HepG2 (cell line): Measurements from ENCODE around the gene C9orf43. TPM values are rescaled to one million over a fixed set of nuclear protein-coding genes. Genes with fewer than 3 reads are reported as not detected.
A peak's percentile ranks its signal among the peaks of the same experiment; 100 is the strongest.

Experiments
- ATAC-seq: fragments of 200-7000 bp; cut with Tn5 transposase; 3 replicates; pipeline ENCODE4 v1.9.1; 2020; ENCODE audit warnings: mild to moderate bottlenecking, moderate library complexity
- BruUV-seq: library from RNA; stranded (reverse); fragments of 400-500 nt; replicated peaks from 2 replicates; lab custom pipeline; 2021; lab: Mats Ljungman, UMichigan
- CTCF ChIA-PET: fragments of 300-600 bp; formaldehyde crosslinking; extraction: SDS; loops from one replicate; lab custom pipeline; 2021; ENCODE audit warnings: low total read pairs, inconsistent platforms, low intra/inter-chr PET ratio; lab: Yijun Ruan, JAX
- POLR2A ChIA-PET: fragments of 350-600 bp; sonication (Branson Sonifier 250); formaldehyde crosslinking; loops from one replicate; lab custom pipeline; 2020; ENCODE audit warnings: antibody characterized with exemption, inconsistent platforms; lab: Yijun Ruan, JAX
- DNase-seq: peaks from one replicate; pipeline ENCODE4 v3.0.0-alpha.2; 2015; ENCODE audit warnings: low spot score
- FAIRE-seq: peaks from 3 replicates; lab custom pipeline; 2011; peaks lifted over from hg19 to GRCh38; lab: Jason Lieb, UNC
- H2AFZ ChIP-seq: one replicate; pipeline ENCODE4 v1.6.1; 2011; ENCODE audit warnings: low read length, inconsistent platforms
- H3K27ac ChIP-seq: fragments of 300-600 bp; 3 replicates; pipeline ENCODE4 v1.8.0; 2011; ENCODE audit warnings: mixed run types, mild to moderate bottlenecking, mixed read lengths, low read length, inconsistent platforms; ENCODE audit not compliant: insufficient read depth; ENCODE audit errors: extremely low read length
- H3K27me3 ChIP-seq, 2 experiments: fragments of 200-600 bp in 1 of 2; 2 replicates in 1 of 2; 3 replicates in 1 of 2; pipeline versions ENCODE4 v1.6.0 to v1.8.0; 2011; ENCODE audit warnings: low read length in 2 of 2, mild to moderate bottlenecking in 2 of 2, moderate library complexity in 2 of 2, inconsistent platforms in 1 of 2; ENCODE audit not compliant: insufficient read depth in 2 of 2, control insufficient read depth in 1 of 2
- H3K36me3 ChIP-seq, 2 experiments: fragments of 200-600 bp in 1 of 2; replicated peaks in 1 of 2; 2 replicates in 1 of 2; 3 replicates in 1 of 2; pipeline versions ENCODE4 v1.5.1 to v1.8.0; 2011; ENCODE audit warnings: low read length in 2 of 2, inconsistent platforms in 1 of 2; ENCODE audit not compliant: insufficient read depth in 2 of 2, control insufficient read depth in 1 of 2
- H3K4me1 ChIP-seq: 2 replicates; pipeline ENCODE4 v1.5.1; 2012; ENCODE audit warnings: low read length, inconsistent platforms; ENCODE audit not compliant: insufficient read depth
- H3K4me2 ChIP-seq: 2 replicates; pipeline ENCODE4 v1.6.0; 2011; ENCODE audit warnings: low read depth, low read length, inconsistent platforms
- H3K4me3 ChIP-seq, 3 experiments: fragments of 200-600 bp in 1 of 3; sonication (generic), shearing (Covaris generic) in 1 of 3; replicated peaks in 1 of 3; 2 replicates each; pipeline ENCODE4 v1.5.1; 2011 to 2016; ENCODE audit warnings: low read length in 3 of 3, inconsistent platforms in 2 of 3, low read depth in 2 of 3, mild to moderate bottlenecking in 2 of 3, control low read depth in 1 of 3, mixed read lengths in 1 of 3; ENCODE audit not compliant: insufficient read depth in 1 of 3
- H3K79me2 ChIP-seq: one replicate; pipeline ENCODE4 v1.6.1; 2011; ENCODE audit warnings: low read length, inconsistent platforms; ENCODE audit not compliant: insufficient read depth
- H3K9ac ChIP-seq: 2 replicates; pipeline ENCODE4 v1.6.0; 2011; ENCODE audit warnings: mild to moderate bottlenecking, low read depth, low read length, inconsistent platforms; ENCODE audit not compliant: insufficient read depth
- H3K9me3 ChIP-seq: 2 replicates; pipeline ENCODE4 v1.5.1; 2012; ENCODE audit warnings: mild to moderate bottlenecking, low read length
- H4K20me1 ChIP-seq: 2 replicates; pipeline ENCODE4 v1.6.0; 2011; ENCODE audit warnings: inconsistent platforms, mild to moderate bottlenecking, low read length, moderate library complexity; ENCODE audit not compliant: insufficient read depth
- ATF7 ChIP-seq, 2 experiments: fragments of 450-650 bp in 1 of 2; sonication (generic) in 1 of 2; formaldehyde crosslinking in 1 of 2; IDR thresholded peaks; 2 replicates each; pipeline versions ENCODE4 v1.4.0 to v1.6.1; 2016 to 2020; ENCODE audit warnings: antibody characterized with exemption in 1 of 2, mild to moderate bottlenecking in 1 of 2, missing genetic modification reagents in 1 of 2
- DMAP1 ChIP-seq: IDR thresholded peaks from 2 replicates; pipeline ENCODE4 v1.6.1; 2016
- GTF2F1 ChIP-seq: fragments of 150-350 bp; IDR thresholded peaks from 2 replicates; pipeline ENCODE4 v1.6.1; 2014; ENCODE audit warnings: low read length
- HMG20A ChIP-seq: IDR thresholded peaks from 2 replicates; pipeline ENCODE4 v1.6.1; 2016; ENCODE audit warnings: borderline replicate concordance
- HNRNPL ChIP-seq: fragments of 200-400 bp; formaldehyde crosslinking; IDR thresholded peaks from 2 replicates; pipeline ENCODE4 v1.6.1; 2017; ENCODE audit warnings: mild to moderate bottlenecking, low read depth, low read length
- MAFK ChIP-seq, 2 experiments: IDR thresholded peaks in 1 of 2; conservative IDR thresholded peaks in 1 of 2; 2 replicates each; pipeline ENCODE4 v1.6.1; 2011; ENCODE audit warnings: improper control_type of control experiment in 2 of 2, low read length in 2 of 2
- NR3C1 ChIP-seq: sonication (generic); formaldehyde crosslinking; IDR thresholded peaks from 2 replicates; pipeline ENCODE4 v1.4.0; 2020; ENCODE audit warnings: missing genetic modification reagents
- RBM22 ChIP-seq: fragments of 200-400 bp; formaldehyde crosslinking; optimal IDR thresholded peaks from 2 replicates; pipeline ENCODE3; 2017; ENCODE audit warnings: mild to moderate bottlenecking, low read length, moderate library complexity
- SALL1 ChIP-seq: sonication (generic); formaldehyde crosslinking; IDR thresholded peaks from 2 replicates; pipeline ENCODE4 v1.8.0; 2022; ENCODE audit warnings: mild to moderate bottlenecking, missing genetic modification reagents
- SUZ12 ChIP-seq: fragments of 150-350 bp; IDR thresholded peaks from 2 replicates; pipeline ENCODE4 v1.6.1; 2014; ENCODE audit warnings: low read depth, low read length
- ZEB1 ChIP-seq: IDR thresholded peaks from 2 replicates; pipeline ENCODE4 v1.6.1; 2012; ENCODE audit warnings: mild to moderate bottlenecking, low read depth, inconsistent platforms; ENCODE audit not compliant: insufficient replicate concordance
- ZNF232 ChIP-seq: sonication (generic); formaldehyde crosslinking; IDR thresholded peaks from 2 replicates; pipeline ENCODE4 v1.4.0; 2020; ENCODE audit warnings: missing genetic modification reagents, borderline replicate concordance
- ZNF549 ChIP-seq: sonication (generic); formaldehyde crosslinking; IDR thresholded peaks from 2 replicates; pipeline ENCODE4 v1.5.0; 2020; ENCODE audit warnings: missing genetic modification reagents
- ZSCAN12 ChIP-seq: sonication (generic); formaldehyde crosslinking; IDR thresholded peaks from 2 replicates; pipeline ENCODE4 v1.9.0; 2021; ENCODE audit warnings: mild to moderate bottlenecking, missing genetic modification reagents
- ZSCAN30 ChIP-seq: sonication (generic); formaldehyde crosslinking; IDR thresholded peaks from 2 replicates; pipeline ENCODE4 v1.5.0; 2020; ENCODE audit warnings: mild to moderate bottlenecking, missing genetic modification reagents
- WGBS: methylation state at CpG from one replicate; pipeline ENCODE4 v1.1.6; 2017; ENCODE audit warnings: low lambda C conversion rate; 5-methylcytosine and 5-hydroxymethylcytosine counted together
- in situ Hi-C: cut with HindIII; loops from 2 replicates; pipeline ENCODE4 v1.10.0; 2017; ENCODE audit warnings: low pct_unique_long_range_greater_than_20kb; ENCODE audit not compliant: extremely low pct_ligation_motif_present
- intact Hi-C: fragments of 100-400 bp; cut with micrococcal nuclease; formaldehyde crosslinking; loops from one replicate; pipeline ENCODE4 v1.10.0; 2022; ENCODE audit not compliant: unreplicated experiment
- polyA plus RNA-seq, 8 experiments: library from polyadenylated mRNA; depleted of rRNA in 3 of 8; stranded (reverse) in 7 of 8; unstranded in 1 of 8; fragments of >200 nt; fragmentation: Illumina TruSeq in 4 of 8; extraction: Trizol in 4 of 8; gene quantifications; 2 replicates each; pipeline versions ENCODE4 v1.2.1 to v1.2.3, GENCODE V29; 2011 to 2016; ENCODE audit warnings: low read depth in 4 of 8, missing spikeins in 1 of 8, mixed read lengths in 1 of 8; ENCODE audit not compliant: insufficient read depth in 1 of 8
- total RNA-seq, 5 experiments: library from RNA; depleted of rRNA; stranded (reverse); fragments of >200 nt; fragmentation: Illumina TruSeq; extraction: Trizol; gene quantifications; 2 replicates each; pipeline ENCODE4 v1.2.3, GENCODE V29; 2016; ENCODE audit warnings: low read depth in 1 of 5
- TF ChIP-seq, protein P1 (sequence below): IDR thresholded peaks from 2 replicates; pipeline ENCODE4 v1.6.1; 2016; ENCODE audit warnings: low read depth
- TF ChIP-seq, protein P2 (sequence below): sonication (generic); formaldehyde crosslinking; IDR thresholded peaks from 2 replicates; pipeline ENCODE4 v1.4.0; 2020; ENCODE audit warnings: missing genetic modification reagents, borderline replicate concordance

C9orf43 gene
- total and polyA plus RNA-seq, 2 of the 13 experiments (the other 11 are each of a cell fraction or from before 2014, with no cell fraction given) = 0.24 to 0.31 TPM

DNA sequence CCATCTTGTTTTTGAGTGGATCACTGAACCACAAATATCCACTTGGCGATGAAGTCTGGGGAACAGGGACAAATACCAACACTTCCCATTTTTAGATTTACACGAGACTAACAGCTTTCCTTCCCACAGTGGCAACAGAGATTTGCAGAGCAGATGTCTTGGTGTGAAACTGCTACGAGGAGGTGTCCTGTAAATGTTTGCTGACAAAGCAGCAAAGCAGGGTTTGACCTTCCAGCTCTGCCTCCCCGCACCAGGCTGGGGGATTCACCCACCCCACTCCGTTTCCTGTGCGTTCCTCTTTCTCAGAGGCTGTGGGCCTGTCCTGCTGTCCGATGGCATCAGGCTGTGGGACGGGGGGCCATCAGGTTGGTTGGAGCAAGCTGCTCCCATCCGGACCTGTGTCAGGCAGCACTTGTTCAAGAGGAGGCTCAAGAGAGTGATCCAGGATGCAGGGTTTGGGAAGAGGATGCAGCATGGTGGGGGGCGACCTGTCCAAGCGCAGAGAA, 52.3 kb downstream of the C9orf43 start (continued):
- TF ChIP-seq, protein P1, sequence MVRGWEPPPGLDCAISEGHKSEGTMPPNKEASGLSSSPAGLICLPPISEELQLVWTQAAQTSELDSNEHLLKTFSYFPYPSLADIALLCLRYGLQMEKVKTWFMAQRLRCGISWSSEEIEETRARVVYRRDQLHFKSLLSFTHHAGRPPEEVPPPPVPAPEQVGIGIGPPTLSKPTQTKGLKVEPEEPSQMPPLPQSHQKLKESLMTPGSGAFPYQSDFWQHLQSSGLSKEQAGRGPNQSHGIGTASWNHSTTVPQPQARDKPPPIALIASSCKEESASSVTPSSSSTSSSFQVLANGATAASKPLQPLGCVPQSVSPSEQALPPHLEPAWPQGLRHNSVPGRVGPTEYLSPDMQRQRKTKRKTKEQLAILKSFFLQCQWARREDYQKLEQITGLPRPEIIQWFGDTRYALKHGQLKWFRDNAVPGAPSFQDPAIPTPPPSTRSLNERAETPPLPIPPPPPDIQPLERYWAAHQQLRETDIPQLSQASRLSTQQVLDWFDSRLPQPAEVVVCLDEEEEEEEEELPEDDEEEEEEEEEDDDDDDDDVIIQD (CRISPR knock-in tag) = no peak
- TF ChIP-seq ATF7 (IDR thresholded peaks at IDR 0.05) = no peak
- no peak for TF ChIP-seq ATF7 (CRISPR knock-in tag; IDR thresholded peaks at IDR 0.05)
- TF ChIP-seq MAFK (conservative IDR thresholded peaks at IDR 0.05 in 1 of 2, IDR thresholded peaks at IDR 0.05 in 1 of 2; ENCODE audit: low read length in 2 of 2) = peak; percentile 43 to 55
- TF ChIP-seq, all 625 proteins: peak for 8

DNA sequence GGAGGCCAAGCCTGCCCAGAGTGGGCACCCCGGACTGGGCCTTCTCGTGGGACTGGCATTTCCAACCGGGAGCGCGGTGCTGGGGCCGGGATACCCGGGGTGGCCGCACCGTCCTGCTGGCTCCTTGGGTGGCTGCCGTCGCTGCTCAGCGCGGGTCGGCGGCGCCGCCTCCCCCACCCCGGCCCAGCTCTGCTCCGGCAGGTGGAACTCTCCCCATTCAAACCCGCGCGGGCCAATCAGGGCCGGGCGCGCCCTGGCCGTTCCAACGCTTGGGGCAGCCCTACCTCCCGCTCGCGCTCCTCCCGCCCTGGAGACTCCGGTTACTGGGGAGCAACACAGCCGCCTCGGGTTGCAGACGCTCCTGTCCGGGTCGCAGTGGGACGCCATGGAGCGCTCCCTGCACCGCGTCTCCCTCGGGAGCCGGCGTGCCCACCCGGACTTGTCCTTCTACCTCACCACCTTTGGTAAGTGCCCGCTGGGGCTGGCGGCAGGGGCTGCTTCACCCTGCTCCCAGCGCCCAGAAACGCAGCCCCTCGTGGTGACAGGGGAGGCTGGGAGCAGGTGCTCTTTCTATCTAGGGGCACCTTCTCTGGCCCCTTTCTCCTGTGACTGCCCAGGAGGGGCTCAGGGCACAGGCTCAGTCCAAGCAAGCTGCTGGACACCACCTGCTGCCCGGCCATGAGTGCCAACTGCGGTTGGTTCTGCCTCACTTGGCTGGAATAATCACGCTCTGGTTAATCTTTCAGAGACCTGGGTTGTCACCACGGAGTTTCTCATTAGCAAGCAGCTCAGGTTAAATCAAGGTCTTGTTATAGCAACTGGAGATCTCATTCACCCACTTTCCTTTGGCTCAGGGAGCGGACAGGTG, 53.1 kb downstream of the C9orf43 start, which contains the start of gene RGS3:
Gene RGS3, plus strand, starts transcription at position 310 of the 868 bp plus-strand sequence. Its CDS starts 76 bp downstream, at position 386.
- H3K9me3 ChIP-seq = no peaks in the 10 kb centered on the region
- peak within 1 kb of the TSS; percentile 86 for H2AFZ ChIP-seq
- TSS peak; percentile 57 for BruUV-seq
- H3K36me3 ChIP-seq = no peaks in the 10 kb centered on the region
- CTCF ChIA-PET = no interaction called here
- peaks cover 51% of the 10 kb centered on the region for H3K79me2 ChIP-seq
- POLR2A ChIA-PET = interaction anchor here (0.7 to 2.5 kb wide), 8 partner anchors 8 to 187 kb away, joined by 3 to 7 read pairs (median 3); no protein-coding TSS in a partner anchor
- peaks cover 68% of the 10 kb centered on the region for H3K4me1 ChIP-seq
- peak within 1 kb of the TSS; percentile 82 to 92 (median 86) for H3K4me3 ChIP-seq
- H3K4me2 ChIP-seq = peak within 1 kb of the TSS; percentile 97
- FAIRE-seq (no peak), ATAC-seq (peak; percentile 97), DNase-seq (peak; percentile 66)
- H3K9ac ChIP-seq = peak within 1 kb of the TSS; percentile 79
- no peaks in the 10 kb centered on the region for H3K27me3 ChIP-seq
- in situ Hi-C loops = no loop called here
- H3K27ac ChIP-seq = peak within 1 kb of the TSS; percentile 64
- intact Hi-C loops = loop anchor here (5.0 kb wide), 1 partner anchor 44 kb away; no protein-coding TSS in a partner anchor
- WGBS = 0% methylated on average over 5 of the region's 55 CpGs
- H4K20me1 ChIP-seq = no peaks in the 10 kb centered on the region
- TF ChIP-seq ZNF549 (CRISPR knock-in tag) (no peak), ZEB1 (no peak), ZNF232 (CRISPR knock-in tag) (peak; percentile 61; the same call in 1 of the 2 replicates), HMG20A (no peak), GTF2F1 (no peak), DMAP1 (CRISPR knock-in tag) (peak; percentile 71; the same call in 1 of the 2 replicates), SALL1 (no peak), HNRNPL (peak; percentile 89), RBM22 (no peak), NR3C1 (CRISPR knock-in tag) (no peak), SUZ12 (no peak), ZSCAN12 (CRISPR knock-in tag) (no peak), ZSCAN30 (CRISPR knock-in tag) (no peak)
- TF ChIP-seq, protein P2, sequence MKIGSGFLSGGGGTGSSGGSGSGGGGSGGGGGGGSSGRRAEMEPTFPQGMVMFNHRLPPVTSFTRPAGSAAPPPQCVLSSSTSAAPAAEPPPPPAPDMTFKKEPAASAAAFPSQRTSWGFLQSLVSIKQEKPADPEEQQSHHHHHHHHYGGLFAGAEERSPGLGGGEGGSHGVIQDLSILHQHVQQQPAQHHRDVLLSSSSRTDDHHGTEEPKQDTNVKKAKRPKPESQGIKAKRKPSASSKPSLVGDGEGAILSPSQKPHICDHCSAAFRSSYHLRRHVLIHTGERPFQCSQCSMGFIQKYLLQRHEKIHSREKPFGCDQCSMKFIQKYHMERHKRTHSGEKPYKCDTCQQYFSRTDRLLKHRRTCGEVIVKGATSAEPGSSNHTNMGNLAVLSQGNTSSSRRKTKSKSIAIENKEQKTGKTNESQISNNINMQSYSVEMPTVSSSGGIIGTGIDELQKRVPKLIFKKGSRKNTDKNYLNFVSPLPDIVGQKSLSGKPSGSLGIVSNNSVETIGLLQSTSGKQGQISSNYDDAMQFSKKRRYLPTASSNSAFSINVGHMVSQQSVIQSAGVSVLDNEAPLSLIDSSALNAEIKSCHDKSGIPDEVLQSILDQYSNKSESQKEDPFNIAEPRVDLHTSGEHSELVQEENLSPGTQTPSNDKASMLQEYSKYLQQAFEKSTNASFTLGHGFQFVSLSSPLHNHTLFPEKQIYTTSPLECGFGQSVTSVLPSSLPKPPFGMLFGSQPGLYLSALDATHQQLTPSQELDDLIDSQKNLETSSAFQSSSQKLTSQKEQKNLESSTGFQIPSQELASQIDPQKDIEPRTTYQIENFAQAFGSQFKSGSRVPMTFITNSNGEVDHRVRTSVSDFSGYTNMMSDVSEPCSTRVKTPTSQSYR (CRISPR knock-in tag) = peak; percentile 31; the same call in 1 of the 2 replicates
